Endothelial cell of umbilical vein (primary cell): Measurements from ENCODE around the gene NUP153.

Source experiments
- CTCF ChIP-seq, 2 donors: IDR thresholded peaks; 1 replicate in 1 of 2; 2 replicates in 1 of 2; pipeline ENCODE4 v1.5.1; 2011; ENCODE audit warnings: low read length in 2 of 2, mild to moderate bottlenecking in 2 of 2, moderate library complexity in 2 of 2, control low read depth in 1 of 2, inconsistent platforms in 1 of 2, low read depth in 1 of 2; ENCODE audit not compliant: insufficient read depth in 1 of 2; ENCODE audit errors: extremely low read depth in 1 of 2
- POLR2A ChIP-seq: IDR thresholded peaks from 2 replicates; pipeline ENCODE4 v1.6.1; 2012; ENCODE audit warnings: low read depth, mild to moderate bottlenecking, control low read depth, low read length

- TF ChIP-seq CTCF (IDR thresholded peaks at IDR 0.05; ENCODE audit: extremely low read depth in 1 of 2, insufficient read depth in 1 of 2, low read depth in 1 of 2, low read length in 2 of 2) (no peak), POLR2A (no peak)
These were observed 106.0 kb downstream of the NUP153 start for GRCh38 chr6:17600527-17601385.
